Measurements from ENCODE around the gene HOXC12. TPM values are rescaled to one million over a fixed set of nuclear protein-coding genes. Genes with fewer than 3 reads are reported as not detected.

The HOXC12 gene
- total and polyA plus RNA-seq, 2 donors (not counting 1 experiment from before 2014, with no cell fraction given), result not detected

GRCh38 chr12:54006559-54007220 is 52.0 kb downstream of the HOXC12 start:
- H3K9me3 Mint-ChIP-seq (ENCODE audit: insufficient read depth), result no peaks in the 10 kb centered on the region
- H3K4me1 Mint-ChIP-seq, result peaks cover 32% of the 10 kb centered on the region
- H3K4me2 ChIP-seq (replicated peaks; ENCODE audit: low read depth, low read length, poor library complexity, severe bottlenecking), result peak overlapping the region; percentile 92
- H4K20me1 ChIP-seq (ENCODE audit: control insufficient read depth, insufficient read depth, low read length, poor library complexity, severe bottlenecking), result no peaks in the 10 kb centered on the region
- peak overlapping the region; percentile 59 for H3K9ac ChIP-seq (ENCODE audit: low read length)
- intact Hi-C loops (cut with micrococcal nuclease), result loop anchor here (1.0 to 10.0 kb wide), 6 partner anchors 46 to 358 kb away; partner anchors contain the start of genes CBX5, GPR84, HNRNPA1 and HOXC4
- peaks cover 30 to 55% of the 10 kb centered on the region in 2 donors for H3K4me1 ChIP-seq (ENCODE audit: control insufficient read depth in 2 of 2, insufficient read depth in 2 of 2, low read length in 2 of 2)
- WGBS (ENCODE audit: insufficient coverage), result 8% methylated on average over 19 of the region's 22 CpGs
- peak overlapping the region; percentile 82 for H3K4me3 Mint-ChIP-seq
- peaks cover 74% of the 10 kb centered on the region for H3K27me3 Mint-ChIP-seq
- H3K4me3 ChIP-seq (ENCODE audit: control extremely low read depth in 1 of 5, extremely low read depth in 1 of 5, insufficient read depth in 1 of 5, low read depth in 2 of 5, low read length in 4 of 5), result peak overlapping the region in 4 of 5 experiments; percentile 37 to 65 (median 50)
- ChIA-PET CTCF (interaction anchor here (0.9 to 6.7 kb wide), 21 partner anchors 8 to 394 kb away, joined by 3 to 159 read pairs (median 6); partner anchors contain the start of genes HOXC4, HOXC5, HOXC6 and SMUG1), POLR2A (interaction anchor here (0.6 to 1.0 kb wide), 3 partner anchors 25 to 210 kb away, joined by 3 to 4 read pairs (median 3); no protein-coding TSS in a partner anchor)
- H3K36me3 ChIP-seq (replicated peaks in 1 of 2; ENCODE audit: control extremely low read depth in 1 of 2, control insufficient read depth in 1 of 2, extremely low read depth in 1 of 2, insufficient read depth in 2 of 2, low read length in 1 of 2), result no peaks in the 10 kb centered on the region
- H3K27ac ChIP-seq (ENCODE audit: low read length in 2 of 2), result no peak overlapping the region
- H3K27me3 ChIP-seq (replicated peaks in 1 of 4; ENCODE audit: control extremely low read depth in 1 of 4, control insufficient read depth in 3 of 4, insufficient read depth in 4 of 4, low read length in 3 of 4), result peaks cover 0 to 96% (median 82%) of the 10 kb centered on the region in 4 experiments
- no peaks in the 10 kb centered on the region for H3K79me2 ChIP-seq (ENCODE audit: control insufficient read depth, insufficient read depth, low read length)
- TF ChIP-seq EZH2 (IDR thresholded peaks at IDR 0.05; ENCODE audit: borderline replicate concordance, insufficient read depth, low read depth, low read length, poor library complexity, severe bottlenecking) (no peak), CTCF (IDR thresholded peaks at IDR 0.05) (no peak)
- no peak for ATAC-seq (ENCODE audit: low read depth)
- DNase-seq, result no peak
- H2AFZ ChIP-seq (ENCODE audit: insufficient read depth, low read depth, low read length, poor library complexity, severe bottlenecking), result peak overlapping the region; percentile 62
- H3K9me3 ChIP-seq (ENCODE audit: control extremely low read depth in 1 of 3, control insufficient read depth in 2 of 3, insufficient read depth in 1 of 3, low read length in 2 of 3), result peaks cover 0 to 44% (median 0%) of the 10 kb centered on the region in 3 donors
- H3K27ac Mint-ChIP-seq, result peak overlapping the region; percentile 0
